Measurements from ENCODE around the gene TIE1.

GRCh38 chr1:43321331-43321891, 20.6 kb downstream of the TIE1 start:
- no peak for TF ChIP-seq CTCF (IDR thresholded peaks at IDR 0.05; ENCODE audit: extremely low read depth in 1 of 2, insufficient read depth in 1 of 2, low read depth in 1 of 2, low read length in 2 of 2)
- TF ChIP-seq MAX (IDR thresholded peaks at IDR 0.05; ENCODE audit: insufficient read depth, insufficient read length), result no peak
- TF ChIP-seq EZH2 (IDR thresholded peaks at IDR 0.05; ENCODE audit: borderline replicate concordance, low read depth, low read length, severe bottlenecking), result no peak
- no peak for TF ChIP-seq POLR2A (IDR thresholded peaks at IDR 0.05; ENCODE audit: low read depth, low read length)
- TF ChIP-seq FOS (IDR thresholded peaks at IDR 0.05; ENCODE audit: borderline replicate concordance, insufficient read depth, low read length), result no peak
- TF ChIP-seq JUN (IDR thresholded peaks at IDR 0.05; ENCODE audit: borderline replicate concordance, insufficient read depth, insufficient read length, low read depth), result no peak
- no peak for TF ChIP-seq MYC (IDR thresholded peaks at IDR 0.05; ENCODE audit: low read depth, low read length)
- peak; percentile 20 for TF ChIP-seq POLR2AphosphoS5 (IDR thresholded peaks at IDR 0.05; ENCODE audit: insufficient read depth, low read depth, low read length)
- no peak for TF ChIP-seq GATA2 (IDR thresholded peaks at IDR 0.05; ENCODE audit: insufficient read depth, insufficient read length, low read depth, low read length)
